K562 (cell line): ENCODE measurements around the gene TENM4. TPM values are rescaled to one million over a fixed set of nuclear protein-coding genes. Genes with fewer than 3 reads are reported as not detected.

Experiments used
- ATAC-seq: fragments of 200-7000 bp; cut with Tn5 transposase; 3 replicates; pipeline ENCODE4 v1.9.1; 2020; ENCODE audit warnings: moderate library complexity
- BruUV-seq: library from RNA; stranded (reverse); fragments of 400-500 nt; replicated peaks from 2 replicates; lab custom pipeline; 2021; lab: Mats Ljungman, UMichigan
- CTCF ChIA-PET: fragments of 300-600 bp; formaldehyde crosslinking; extraction: SDS; loops from one replicate; lab custom pipeline; 2021; ENCODE audit warnings: low intra/inter-chr PET ratio; lab: Yijun Ruan, JAX
- POLR2A ChIA-PET: fragments of 300-600, 350-650 bp; sonication (Branson Sonifier 250); formaldehyde crosslinking; extraction: SDS; loops from one replicate; lab custom pipeline; 2021; ENCODE audit warnings: antibody characterized with exemption, inconsistent platforms; lab: Yijun Ruan, JAX
- DNase-seq, 4 experiments: peaks; one replicate each; pipeline versions ENCODE4 v3.0.0 to v3.0.0-alpha.2; 2011 to 2018; ENCODE audit warnings: low spot score in 3 of 4, mixed read lengths in 3 of 4; ENCODE audit errors: extremely low read depth in 1 of 4
- FAIRE-seq: peaks from 2 replicates; lab custom pipeline; 2011; peaks lifted over from hg19 to GRCh38; lab: Jason Lieb, UNC
- H2AFZ ChIP-seq: 2 replicates; pipeline ENCODE4 v1.6.0; 2011; ENCODE audit warnings: low read depth, low read length, control low read depth, inconsistent platforms
- H3K27ac ChIP-seq: fragments of 200-600 bp; 3 replicates; pipeline ENCODE4 v1.8.0; 2011; ENCODE audit warnings: low read depth, mild to moderate bottlenecking, control low read depth, inconsistent platforms, low read length, moderate library complexity, mixed read lengths; ENCODE audit errors: extremely low read depth
- H3K27me3 ChIP-seq, 2 experiments: fragments of 300-600 bp in 1 of 2; 2 replicates in 1 of 2; 3 replicates in 1 of 2; pipeline versions ENCODE4 v1.6.0 to v1.8.0; 2011; ENCODE audit warnings: inconsistent platforms in 2 of 2, low read length in 2 of 2, mild to moderate bottlenecking in 1 of 2, mixed read lengths in 1 of 2, moderate library complexity in 1 of 2; ENCODE audit not compliant: control insufficient read depth in 2 of 2, insufficient read depth in 2 of 2
- H3K36me3 ChIP-seq: fragments of 300-600 bp; 3 replicates; pipeline ENCODE4 v1.8.0; 2011; ENCODE audit warnings: mild to moderate bottlenecking, low read length, inconsistent platforms; ENCODE audit not compliant: control insufficient read depth, insufficient read depth
- H3K4me1 ChIP-seq, 2 experiments: fragments of 200-600 bp in 1 of 2; replicated peaks in 1 of 2; 2 replicates in 1 of 2; 3 replicates in 1 of 2; pipeline versions ENCODE4 v1.5.1 to v1.8.0; 2011; ENCODE audit warnings: inconsistent platforms in 2 of 2, low read length in 2 of 2, mild to moderate bottlenecking in 1 of 2, mixed read lengths in 1 of 2, moderate library complexity in 1 of 2; ENCODE audit not compliant: control insufficient read depth in 2 of 2, insufficient read depth in 2 of 2
- H3K4me2 ChIP-seq: 2 replicates; pipeline ENCODE4 v1.6.1; 2011; ENCODE audit warnings: low read length, control low read depth, inconsistent platforms, mixed read lengths; ENCODE audit not compliant: insufficient read depth
- H3K4me3 ChIP-seq: fragments of 200-600 bp; sonication (generic), shearing (Covaris generic); 2 replicates; pipeline ENCODE4 v1.5.1; 2016; ENCODE audit warnings: control low read depth, inconsistent platforms
- H3K79me2 ChIP-seq: fragments of 200-600 bp; 3 replicates; pipeline ENCODE4 v1.8.0; 2011; ENCODE audit warnings: low read length, inconsistent platforms; ENCODE audit not compliant: control insufficient read depth, insufficient read depth
- H3K9ac ChIP-seq, 2 experiments: 2 replicates each; pipeline versions ENCODE4 v1.6.0 to v1.6.1; 2011; ENCODE audit warnings: low read depth in 2 of 2, low read length in 2 of 2, control low read depth in 1 of 2, inconsistent platforms in 1 of 2, mild to moderate bottlenecking in 1 of 2, mixed read lengths in 1 of 2; ENCODE audit not compliant: insufficient read depth in 1 of 2
- H3K9me1 ChIP-seq: one replicate; pipeline ENCODE4 v1.6.0; 2011; ENCODE audit warnings: inconsistent platforms, mild to moderate bottlenecking, low read length, moderate library complexity; ENCODE audit not compliant: control insufficient read depth, insufficient read depth
- H3K9me3 ChIP-seq: replicated peaks from 2 replicates; pipeline ENCODE4 v1.5.1; 2011; ENCODE audit warnings: low read depth, low read length, inconsistent platforms; ENCODE audit not compliant: control insufficient read depth, insufficient read depth
- H4K20me1 ChIP-seq: replicated peaks from 2 replicates; pipeline ENCODE4 v1.6.1; 2011; ENCODE audit warnings: low read length, inconsistent platforms, mixed read lengths; ENCODE audit not compliant: control insufficient read depth, insufficient read depth
- CTCF ChIP-seq, 3 experiments: IDR thresholded peaks in 2 of 3; conservative IDR thresholded peaks in 1 of 3; 2 replicates each; pipeline ENCODE4 v1.5.1; 2011 to 2012; ENCODE audit warnings: low read length in 3 of 3, mild to moderate bottlenecking in 3 of 3, control low read depth in 2 of 3, improper control_type of control experiment in 1 of 3, inconsistent platforms in 1 of 3, low read depth in 1 of 3, mixed read lengths in 1 of 3, moderate library complexity in 1 of 3; ENCODE audit not compliant: insufficient read depth in 2 of 3
- ELF2 ChIP-seq: fragments of 250-450 bp; sonication (Bioruptor Pico); IDR thresholded peaks from 2 replicates; pipeline ENCODE4 v1.5.0; 2021; ENCODE audit warnings: mild to moderate bottlenecking
- MAFG ChIP-seq: fragments of 450-650 bp; conservative IDR thresholded peaks from 2 replicates; pipeline ENCODE4 v1.6.1; 2016; ENCODE audit warnings: missing genetic modification characterization, missing compliant biosample characterization
- NR0B1 ChIP-seq: fragments of 450-650 bp; IDR thresholded peaks from one replicate; pipeline ENCODE4 v1.6.1; 2018; ENCODE audit warnings: mild to moderate bottlenecking, moderate library complexity; ENCODE audit not compliant: partially characterized antibody
- RAD21 ChIP-seq, 2 experiments: fragments of 250-450 bp in 1 of 2; fragments of 450-650 bp in 1 of 2; sonication (Bioruptor Pico) in 1 of 2; formaldehyde crosslinking in 1 of 2; IDR thresholded peaks in 1 of 2; conservative IDR thresholded peaks in 1 of 2; 2 replicates each; pipeline versions ENCODE4 v1.4.0 to v1.8.0; 2020 to 2022; ENCODE audit warnings: mild to moderate bottlenecking in 2 of 2, moderate library complexity in 1 of 2
- STAT5A ChIP-seq: IDR thresholded peaks from 2 replicates; pipeline ENCODE4 v1.6.1; 2012; ENCODE audit warnings: low read length, inconsistent platforms, borderline replicate concordance
- ZKSCAN8 ChIP-seq: fragments of 200-800 bp; sonication (Bioruptor generic); IDR thresholded peaks from 2 replicates; pipeline ENCODE4 v1.6.1; 2016; ENCODE audit warnings: missing genetic modification characterization, missing compliant biosample characterization
- ZNF23 ChIP-seq: fragments of 250-450 bp; sonication (Bioruptor Pico); IDR thresholded peaks from 2 replicates; pipeline ENCODE4 v1.4.0; 2020; ENCODE audit warnings: mild to moderate bottlenecking
- WGBS: fragments of 100-300 bp; shearing (Covaris generic); methylation state at CpG from one replicate; pipeline ENCODE4 v1.1.6; 2016; ENCODE audit warnings: low coverage, mixed read lengths; ENCODE audit not compliant: insufficient coverage; ENCODE audit errors: missing lambda C conversion rate; 5-methylcytosine and 5-hydroxymethylcytosine counted together
- in situ Hi-C: fragments of 300-500 bp; cut with MboI; formaldehyde crosslinking; loops from 4 replicates; pipeline ENCODE4 v1.15.0; 2018; ENCODE audit warnings: inconsistent platforms, mixed read lengths
- intact Hi-C: fragments of 100-400 bp; cut with micrococcal nuclease; formaldehyde crosslinking; loops from 2 replicates; pipeline ENCODE4 v1.14.2; 2022
- polyA plus RNA-seq, 8 experiments: library from polyadenylated mRNA; depleted of rRNA in 4 of 8; stranded (reverse) in 5 of 8; unstranded in 3 of 8; fragments of >200 nt; fragmentation: Nextera tagmentation in 2 of 8; fragmentation: Illumina TruSeq in 1 of 8; extraction: Ambion mirVana in 2 of 8; extraction: Trizol in 1 of 8; gene quantifications; 2 replicates each; pipeline versions ENCODE4 v1.2.1 to v1.2.3, GENCODE V29; 2011 to 2014; ENCODE audit warnings: inconsistent platforms in 1 of 8, missing spikeins in 1 of 8
- total RNA-seq, 7 experiments: library from RNA; depleted of rRNA in 6 of 7; stranded (reverse); fragments of >200 nt in 6 of 7; fragmentation: Illumina TruSeq in 2 of 7; extraction: Trizol in 2 of 7; gene quantifications; 2 replicates each; pipeline versions ENCODE4 v1.2.1 to v1.2.3, GENCODE V29; 2011 to 2021; ENCODE audit warnings: low replicate concordance in 1 of 7

TENM4 gene
- total and polyA plus RNA-seq, 9 of the 15 experiments (the other 6 are each of a cell fraction or from before 2014, with no cell fraction given) = 0.16 TPM; not detected in 8

GRCh38 chr11:79402912-79403311 lies 37.9 kb downstream of the TENM4 start:
- H4K20me1 ChIP-seq = no peaks in the 10 kb centered on the region
- H3K79me2 ChIP-seq = no peaks in the 10 kb centered on the region
- ATAC-seq = no peak
- intact Hi-C loops = no loop called here
- in situ Hi-C loops = no loop called here
- H3K4me2 ChIP-seq = no peak overlapping the region
- no peak overlapping the region for H3K27ac ChIP-seq
- H3K27me3 ChIP-seq = no peaks in the 10 kb centered on the region
- H3K9me3 ChIP-seq = no peaks in the 10 kb centered on the region
- no peak for DNase-seq
- POLR2A ChIA-PET = no interaction called here
- no peak overlapping the region for H3K4me3 ChIP-seq
- H2AFZ ChIP-seq = no peak overlapping the region
- FAIRE-seq = no peak
- 3% methylated on average over 3 of the region's 3 CpGs for WGBS
- CTCF ChIA-PET = interaction anchor here (0.6 to 0.7 kb wide), 2 partner anchors 757 to 765 kb away, joined by 3 read pairs; no protein-coding TSS in a partner anchor
- no peaks in the 10 kb centered on the region for H3K9me1 ChIP-seq
- H3K9ac ChIP-seq = no peak overlapping the region
- no peak for TF ChIP-seq MAFG (tag)
- no peaks in the 10 kb centered on the region for H3K36me3 ChIP-seq
- no peaks in the 10 kb centered on the region for H3K4me1 ChIP-seq
- BruUV-seq = no TSS peak

GRCh38 chr11:79400717-79401330 lies 40.0 kb downstream of the TENM4 start:
- ATAC-seq = peak; percentile 61; the same call in 2 of the 3 replicates
- H3K9me3 ChIP-seq = no peaks in the 10 kb centered on the region
- ChIA-PET CTCF (no interaction called here), POLR2A (interaction anchor here (0.6 to 1.0 kb wide), 2 partner anchors 9 to 733 kb away, joined by 3 to 4 read pairs; no protein-coding TSS in a partner anchor)
- H3K4me2 ChIP-seq = no peak overlapping the region
- H4K20me1 ChIP-seq = no peaks in the 10 kb centered on the region
- intact Hi-C loops = no loop called here
- H3K27me3 ChIP-seq = no peaks in the 10 kb centered on the region
- no peak overlapping the region for H3K9ac ChIP-seq
- H3K4me3 ChIP-seq = no peak overlapping the region
- no peaks in the 10 kb centered on the region for H3K36me3 ChIP-seq
- no peak for TF ChIP-seq ZKSCAN8 (CRISPR knock-in tag)
- peak; percentile 41 to 76 (median 43) for TF ChIP-seq CTCF (IDR thresholded peaks at IDR 0.05 in 2 of 3, conservative IDR thresholded peaks at IDR 0.05 in 1 of 3; ENCODE audit: insufficient read depth in 2 of 3, low read depth in 1 of 3, low read length in 3 of 3)
- no peak for TF ChIP-seq ELF2 (CRISPR knock-in tag)
- TF ChIP-seq ZNF23 = no peak
- TF ChIP-seq RAD21 (CRISPR knock-in tag; conservative IDR thresholded peaks at IDR 0.05 in 1 of 2, IDR thresholded peaks at IDR 0.05 in 1 of 2) = peak in 1 of 2 experiments; percentile 43; a peak in 2 of 4 replicates
- TF ChIP-seq NR0B1 = no peak
- TF ChIP-seq STAT5A = no peak
- no peaks in the 10 kb centered on the region for H3K79me2 ChIP-seq
- no peak for FAIRE-seq
- H3K27ac ChIP-seq = no peak overlapping the region
- peak in 3 of 4 experiments; percentile 8 to 12 (median 10) for DNase-seq
- no peaks in the 10 kb centered on the region for H3K9me1 ChIP-seq
- H2AFZ ChIP-seq = no peak overlapping the region
- 0% methylated on average over 4 of the region's 4 CpGs for WGBS
- no TSS peak for BruUV-seq
- no peaks in the 10 kb centered on the region for H3K4me1 ChIP-seq
- in situ Hi-C loops = no loop called here
